Coronary artery (tissue), 2 donors: ENCODE measurements around the gene NISCH.

ENCODE experiments used
- DNase-seq: peaks from one replicate; pipeline ENCODE4 v3.0.0-alpha.2; 2017; ENCODE audit warnings: low spot score
- H3K27ac ChIP-seq, 2 donors: fragments of 200-600 bp; sonication (generic); one replicate each; pipeline ENCODE4 v1.5.1; 2016 to 2019
- H3K4me3 ChIP-seq: fragments of 200-600 bp; sonication (generic); 2 replicates; pipeline ENCODE4 v1.5.1; 2016; ENCODE audit warnings: mild to moderate bottlenecking, moderate library complexity
- TF ChIP-seq, protein P1 (sequence below): fragments of 200-600 bp; sonication (generic); IDR thresholded peaks from one replicate; pipeline ENCODE4 v1.5.1; 2019; ENCODE audit warnings: antibody characterized with exemption

NISCH gene

DNA sequence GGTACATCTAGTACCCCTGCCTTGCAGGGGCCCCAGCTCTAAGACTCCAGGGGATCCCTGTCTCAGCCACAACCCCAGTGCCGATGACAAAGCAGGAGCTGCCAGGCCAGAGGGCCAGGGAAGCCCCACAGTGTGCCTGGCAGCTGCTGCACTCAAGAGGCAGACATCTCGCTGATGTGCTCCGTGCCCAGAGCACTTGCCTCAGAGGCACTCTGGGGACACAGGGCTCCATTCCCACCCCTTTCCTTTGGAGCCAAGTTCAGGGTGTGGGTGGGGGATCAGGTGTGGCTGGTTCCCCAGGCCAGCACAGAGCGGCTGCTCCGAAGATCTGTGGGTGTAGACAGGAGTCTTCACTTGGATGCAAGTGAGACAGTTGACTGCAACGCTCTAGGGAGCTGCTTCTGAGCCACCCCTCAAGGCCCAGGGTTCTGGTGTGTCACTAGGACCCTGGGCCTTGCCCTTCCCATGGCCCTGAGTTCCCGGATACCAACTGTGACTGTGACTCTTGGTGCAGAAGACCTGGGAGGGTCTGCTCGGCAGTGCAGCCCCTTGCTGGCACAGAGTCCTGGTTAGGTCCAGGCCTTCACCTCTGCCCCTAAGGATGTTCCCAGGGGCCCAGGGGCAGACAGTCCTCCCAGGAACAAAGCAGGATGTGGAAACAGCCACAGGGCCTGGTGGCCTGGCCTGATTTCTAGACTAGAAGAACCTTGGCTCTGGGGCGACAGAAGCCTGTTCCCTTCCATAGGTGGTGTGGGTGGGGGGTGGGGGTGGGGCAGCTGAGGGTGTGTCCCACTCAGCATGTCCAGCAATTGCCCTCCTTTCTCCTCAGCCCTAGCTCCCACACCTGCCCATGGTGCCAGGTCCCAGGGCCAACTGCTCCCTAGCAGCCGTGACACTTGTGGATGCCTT, 75.8 kb downstream of the NISCH start:
- H3K4me3 ChIP-seq, result peak overlapping the region; percentile 86
- peak; percentile 74 for DNase-seq
- TF ChIP-seq, protein P1, sequence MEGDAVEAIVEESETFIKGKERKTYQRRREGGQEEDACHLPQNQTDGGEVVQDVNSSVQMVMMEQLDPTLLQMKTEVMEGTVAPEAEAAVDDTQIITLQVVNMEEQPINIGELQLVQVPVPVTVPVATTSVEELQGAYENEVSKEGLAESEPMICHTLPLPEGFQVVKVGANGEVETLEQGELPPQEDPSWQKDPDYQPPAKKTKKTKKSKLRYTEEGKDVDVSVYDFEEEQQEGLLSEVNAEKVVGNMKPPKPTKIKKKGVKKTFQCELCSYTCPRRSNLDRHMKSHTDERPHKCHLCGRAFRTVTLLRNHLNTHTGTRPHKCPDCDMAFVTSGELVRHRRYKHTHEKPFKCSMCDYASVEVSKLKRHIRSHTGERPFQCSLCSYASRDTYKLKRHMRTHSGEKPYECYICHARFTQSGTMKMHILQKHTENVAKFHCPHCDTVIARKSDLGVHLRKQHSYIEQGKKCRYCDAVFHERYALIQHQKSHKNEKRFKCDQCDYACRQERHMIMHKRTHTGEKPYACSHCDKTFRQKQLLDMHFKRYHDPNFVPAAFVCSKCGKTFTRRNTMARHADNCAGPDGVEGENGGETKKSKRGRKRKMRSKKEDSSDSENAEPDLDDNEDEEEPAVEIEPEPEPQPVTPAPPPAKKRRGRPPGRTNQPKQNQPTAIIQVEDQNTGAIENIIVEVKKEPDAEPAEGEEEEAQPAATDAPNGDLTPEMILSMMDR, result no peak
- H3K27ac ChIP-seq, result peak overlapping the region; percentile 79 to 94

DNA sequence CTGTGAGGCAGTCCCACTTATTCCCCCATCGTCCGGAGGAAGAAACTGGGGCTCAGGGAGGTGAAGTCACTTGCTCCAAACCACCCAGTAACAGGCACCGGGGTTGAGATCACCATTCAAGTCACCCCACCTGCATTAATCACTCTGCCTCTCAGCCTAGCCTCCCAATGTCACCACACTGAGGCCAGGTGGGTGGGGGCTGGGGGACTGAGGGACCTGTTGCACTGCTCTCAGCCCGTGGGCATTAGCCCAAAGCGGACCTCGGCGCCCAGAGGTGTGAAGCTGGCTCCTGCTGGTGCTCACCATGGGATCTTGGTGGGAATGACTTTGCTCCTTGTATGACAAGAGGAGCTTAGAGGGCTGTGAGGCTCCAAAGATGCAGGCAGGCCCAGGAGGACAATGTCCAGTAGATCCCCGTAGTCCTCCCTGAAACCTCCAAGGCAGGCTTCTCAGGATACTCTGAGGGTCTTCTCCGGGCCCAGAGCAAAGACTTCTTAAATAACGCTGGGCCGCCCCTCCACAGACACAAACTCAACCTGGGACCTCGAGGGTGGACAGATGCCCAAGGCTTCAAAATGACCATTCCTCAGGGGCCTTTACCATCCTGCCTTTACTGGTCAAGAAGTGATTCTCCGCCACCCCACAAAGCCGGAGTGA, 76.6 kb downstream of the NISCH start:
- TF ChIP-seq, protein P1, result no peak
- H3K27ac ChIP-seq, result peak overlapping the region; percentile 79 to 94
- peak; percentile 76 for DNase-seq
- H3K4me3 ChIP-seq, result peak overlapping the region; percentile 86

DNA sequence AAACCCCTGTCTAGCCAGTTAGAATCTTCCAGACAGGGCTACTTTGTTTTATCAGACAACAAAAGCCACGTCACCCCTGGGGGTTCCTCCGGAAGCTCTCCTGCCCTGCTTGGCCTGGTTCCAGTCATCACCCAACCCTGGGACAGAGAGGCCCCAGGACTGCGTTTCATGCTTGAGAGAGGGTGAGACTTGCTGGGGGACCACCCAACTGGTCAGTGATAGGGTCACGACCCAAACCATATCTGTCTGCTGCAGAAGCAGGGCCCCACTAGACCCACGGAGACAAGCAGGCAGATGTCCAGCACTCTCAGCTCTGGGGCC, 77.1 kb downstream of the NISCH start:
- TF ChIP-seq, protein P1, result no peak
- peak overlapping the region; percentile 79 to 94 for H3K27ac ChIP-seq
- H3K4me3 ChIP-seq, result peak overlapping the region; percentile 86
- DNase-seq, result peak; percentile 81

DNA sequence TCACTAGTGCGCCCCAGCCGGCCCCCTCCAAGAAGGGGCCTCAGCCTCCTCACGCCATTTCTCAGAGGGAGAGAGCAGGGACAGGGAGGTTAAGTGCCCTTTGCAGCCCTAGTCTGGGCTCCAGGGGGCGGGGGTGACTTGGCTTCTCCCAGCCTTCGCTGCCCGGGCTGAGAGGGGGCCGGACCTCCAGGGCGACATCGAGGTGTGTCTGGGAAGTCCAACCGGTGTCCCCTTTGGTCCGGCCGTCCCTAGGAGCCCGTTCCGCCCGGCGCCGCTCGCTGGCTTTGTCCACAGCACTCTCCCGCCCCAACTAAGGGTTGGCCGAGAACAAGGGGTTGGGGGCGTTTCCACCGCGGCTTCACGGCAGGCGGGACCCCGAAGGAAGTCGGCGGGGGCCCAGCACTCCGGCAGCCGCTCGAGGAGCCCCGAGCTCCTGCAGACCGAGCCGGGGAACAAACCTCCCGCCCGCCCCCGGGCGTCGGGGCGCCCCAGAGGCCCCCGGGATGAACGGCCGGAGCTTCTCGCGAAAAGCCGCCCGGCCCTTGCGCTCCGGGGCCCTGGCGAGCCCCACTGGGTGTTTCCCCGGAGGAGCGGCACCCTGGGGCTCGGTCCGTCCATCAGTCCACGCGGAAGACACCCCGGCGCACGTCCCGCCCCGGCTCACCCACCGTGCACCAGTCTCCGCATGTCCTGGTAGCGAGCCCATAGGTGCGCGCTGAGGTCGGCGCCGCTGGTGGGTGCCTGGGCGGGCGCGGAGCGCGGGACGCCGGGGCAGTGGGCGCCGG, 77.6 kb downstream of the NISCH start:
- DNase-seq, result peak; percentile 78
- peak overlapping the region; percentile 86 for H3K4me3 ChIP-seq
- TF ChIP-seq, protein P1, result no peak
- peak overlapping the region; percentile 79 to 94 for H3K27ac ChIP-seq

DNA sequence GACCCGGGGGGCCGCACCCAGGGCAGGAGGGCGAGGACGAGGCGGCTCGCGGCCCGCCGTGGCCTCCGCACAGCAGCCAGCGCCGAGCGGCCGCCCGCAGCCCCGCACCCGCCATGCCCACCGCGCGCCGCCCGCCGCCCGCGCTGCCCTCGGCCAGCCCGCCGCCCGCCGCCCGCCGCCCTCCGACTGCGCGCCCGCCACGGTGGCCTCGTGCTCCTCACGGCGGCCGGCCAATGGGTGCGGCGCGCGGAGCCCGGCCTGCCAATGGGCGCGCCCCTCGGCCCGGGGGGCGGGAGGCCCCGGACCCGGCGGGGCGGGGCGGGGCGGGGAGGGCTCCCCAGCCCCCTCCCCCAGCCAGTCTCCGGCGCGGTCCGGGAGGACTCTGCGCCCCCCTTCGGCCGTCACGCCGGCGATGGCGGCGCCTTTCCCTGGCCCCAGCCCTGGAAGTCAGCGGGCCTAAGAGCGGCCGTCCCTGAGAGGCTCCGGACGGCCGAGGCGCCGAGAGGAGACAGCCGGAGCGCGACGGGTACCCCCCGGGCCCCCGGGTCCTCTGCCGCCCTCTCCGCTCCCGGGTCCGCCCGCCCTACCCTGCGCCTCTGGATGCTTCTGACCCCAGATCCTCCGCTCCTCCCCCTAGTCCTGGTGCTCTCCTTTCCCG, 78.3 kb downstream of the NISCH start, which contains the start of gene NT5DC2:
Gene NT5DC2, minus strand, starts transcription at position 235 of the 658 bp plus-strand sequence. Its CDS starts 120 bp downstream, at position 115.
- Histone ChIP-seq H3K4me3 (peak within 1 kb of the TSS; percentile 86), H3K27ac (peak within 1 kb of the TSS; percentile 83 to 94)
- TF ChIP-seq, protein P1, result no peak
- DNase-seq, result peak; percentile 82

DNA sequence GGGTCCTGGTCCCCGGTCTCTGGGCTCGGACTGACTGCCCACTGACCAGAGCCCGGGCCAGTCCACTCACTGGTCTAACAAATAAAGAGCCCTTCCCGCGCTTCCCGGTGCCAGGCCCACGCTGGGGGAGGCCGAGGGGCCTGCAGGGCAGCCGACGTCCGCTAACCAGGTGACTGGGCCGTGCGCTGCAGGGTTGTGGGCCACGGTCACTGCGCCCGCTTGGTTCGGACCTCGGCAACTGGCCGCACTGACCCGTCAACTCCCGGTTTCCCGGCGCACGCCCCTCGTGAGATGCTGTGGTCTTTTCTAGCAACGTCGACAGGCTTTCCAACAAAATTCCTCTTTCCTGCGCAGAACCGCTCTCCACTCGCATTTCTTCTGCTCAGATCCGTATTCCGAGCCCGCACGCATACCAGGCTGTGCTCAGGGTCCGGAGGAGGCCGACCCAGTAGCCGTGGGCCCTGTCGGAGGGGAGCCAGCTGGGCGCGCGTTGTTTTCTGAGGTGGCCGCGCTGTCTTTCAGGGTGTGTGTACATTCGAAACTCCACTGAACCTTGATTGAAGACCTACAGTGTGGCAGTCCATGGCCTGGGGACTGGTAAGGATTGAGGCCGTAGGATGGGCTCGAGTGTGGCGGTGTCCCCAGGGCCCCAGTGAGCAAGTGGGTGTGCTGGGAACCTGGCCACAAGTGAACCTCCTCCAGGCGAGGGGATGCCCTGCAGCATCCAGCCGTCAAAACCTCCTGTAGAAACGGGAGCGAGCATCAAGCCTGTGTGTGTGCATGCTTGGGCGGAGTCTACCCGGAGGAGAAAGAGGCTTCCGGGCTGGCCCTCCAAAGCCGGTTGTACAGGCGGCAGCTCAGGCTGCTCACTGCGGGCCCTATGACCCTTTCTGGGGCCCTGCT, 79.1 kb downstream of the NISCH start:
- H3K27ac ChIP-seq, result peak overlapping the region; percentile 83 to 94
- H3K4me3 ChIP-seq, result peak overlapping the region; percentile 86
- TF ChIP-seq, protein P1, result no peak
- DNase-seq, result peak; percentile 80
